Measurements from ENCODE around the gene KLHL21. TPM values are rescaled to one million over a fixed set of nuclear protein-coding genes. Genes with fewer than 3 reads are reported as not detected.

KLHL21 gene
- total and polyA plus RNA-seq, 9 donors = 14.4 to 40.4 (median 34.4) TPM

- Histone ChIP-seq H3K4me3 (no peak overlapping the region), H3K36me3 (no peaks in the 10 kb centered on the region), H3K27me3 (no peaks in the 10 kb centered on the region), H3K4me1 (ENCODE audit: insufficient read depth) (peaks cover 15% of the 10 kb centered on the region), H3K9me3 (no peaks in the 10 kb centered on the region), H3K27ac (no peak overlapping the region)
- intact Hi-C loops (cut with DNase I) = no loop called here
- TF ChIP-seq POLR2A (IDR thresholded peaks at IDR 0.05) = no peak
- TF ChIP-seq EP300 (IDR thresholded peaks at IDR 0.05) = no peak
- no peak for TF ChIP-seq CTCF (IDR thresholded peaks at IDR 0.05)
- DNase-seq = no peak
- WGBS, 3 donors = 90 to 94% (median 91%) methylated on average over 15 of the region's 15 CpGs
Measured at GRCh38 chr1:6593810-6594209, 8.9 kb downstream of the KLHL21 start.

- no peaks in the 10 kb centered on the region for H3K9me3 ChIP-seq
- no peak for DNase-seq
- H3K36me3 ChIP-seq = no peaks in the 10 kb centered on the region
- peaks cover 13% of the 10 kb centered on the region for H3K4me1 ChIP-seq (ENCODE audit: insufficient read depth)
- intact Hi-C loops (cut with DNase I) = no loop called here
- H3K27ac ChIP-seq = no peak overlapping the region
- no peak overlapping the region for H3K4me3 ChIP-seq
- no peaks in the 10 kb centered on the region for H3K27me3 ChIP-seq
- WGBS, 3 donors = 86 to 88% (median 87%) methylated on average over 37 to 38 of the region's 38 CpGs
- no peak for TF ChIP-seq EP300 (IDR thresholded peaks at IDR 0.05)
- TF ChIP-seq CTCF (IDR thresholded peaks at IDR 0.05) = no peak
- TF ChIP-seq POLR2A (IDR thresholded peaks at IDR 0.05) = no peak
Measured at GRCh38 chr1:6592865-6593593, 9.6 kb downstream of the KLHL21 start.

GRCh38 chr1:6592441-6592840 lies 10.2 kb downstream of the KLHL21 start:
- no peak for DNase-seq
- 33 to 44% (median 41%) methylated on average over 5 of the region's 5 CpGs for WGBS, 3 donors

GRCh38 chr1:6591644-6592043 lies 11.0 kb downstream of the KLHL21 start:
- Histone ChIP-seq H3K9me3 (no peaks in the 10 kb centered on the region), H3K27me3 (no peaks in the 10 kb centered on the region), H3K36me3 (no peaks in the 10 kb centered on the region), H3K27ac (no peak overlapping the region), H3K4me1 (ENCODE audit: insufficient read depth) (peaks cover 2% of the 10 kb centered on the region), H3K4me3 (no peak overlapping the region)
- TF ChIP-seq EP300 (IDR thresholded peaks at IDR 0.05) (no peak), POLR2A (IDR thresholded peaks at IDR 0.05) (no peak), CTCF (IDR thresholded peaks at IDR 0.05) (no peak)
- DNase-seq = no peak
- WGBS, 3 donors = 70 to 82% (median 73%) methylated on average over 6 of the region's 6 CpGs
- intact Hi-C loops (cut with DNase I) = no loop called here

More at GRCh38 chr1:6592441-6592840, 10.2 kb downstream of the KLHL21 start:
- Histone ChIP-seq H3K27ac (no peak overlapping the region), H3K4me1 (ENCODE audit: insufficient read depth) (peaks cover 7% of the 10 kb centered on the region), H3K36me3 (no peaks in the 10 kb centered on the region), H3K27me3 (no peaks in the 10 kb centered on the region), H3K9me3 (no peaks in the 10 kb centered on the region), H3K4me3 (no peak overlapping the region)
- TF ChIP-seq EP300 (IDR thresholded peaks at IDR 0.05) = no peak
- TF ChIP-seq POLR2A (IDR thresholded peaks at IDR 0.05) = no peak
- TF ChIP-seq CTCF (IDR thresholded peaks at IDR 0.05) = no peak
- intact Hi-C loops (cut with DNase I) = no loop called here

Measured in ovary (tissue), 9 donors.